ENCODE data around the gene CHKA.

- TF ChIP-seq ZNF274 (IDR thresholded peaks at IDR 0.05; ENCODE audit: low read depth, low read length) (no peak), SUZ12 (IDR thresholded peaks at IDR 0.05; ENCODE audit: extremely low read depth, insufficient read depth, insufficient read length) (no peak), YY1 (IDR thresholded peaks at IDR 0.05; ENCODE audit: insufficient read depth, insufficient read length) (no peak)
Measured at GRCh38 chr11:68113986-68114385, 7.2 kb downstream of the CHKA start.
